SK-N-SH (cell line): ENCODE data around the gene CEACAM3. TPM values are rescaled to one million over a fixed set of nuclear protein-coding genes. Genes with fewer than 3 reads are reported as not detected.

Experiments
- CTCF ChIA-PET: fragments of 300-600, 350-600 bp; formaldehyde crosslinking; extraction: SDS; loops from one replicate; lab custom pipeline; 2021; lab: Yijun Ruan, JAX
- POLR2A ChIA-PET: fragments of 350-600 bp; sonication (Branson Sonifier 250); formaldehyde crosslinking; extraction: SDS; loops from one replicate; lab custom pipeline; 2020; ENCODE audit warnings: antibody characterized with exemption, inconsistent platforms; lab: Yijun Ruan, JAX
- DNase-seq: peaks from one replicate; pipeline ENCODE4 v3.0.0; 2012
- H2AFZ ChIP-seq: fragments of 200-600 bp; sonication (generic); 2 replicates; pipeline ENCODE4 v1.8.1; 2016; ENCODE audit warnings: antibody characterized with exemption, mild to moderate bottlenecking, low read depth
- H3F3A ChIP-seq: fragments of 200-600 bp; sonication (generic); replicated peaks from 2 replicates; pipeline ENCODE3; 2016; ENCODE audit warnings: antibody characterized with exemption, mild to moderate bottlenecking; ENCODE audit not compliant: insufficient read depth
- H3K27ac ChIP-seq, 2 experiments: fragments of 200-500 bp in 1 of 2; fragments of 200-600 bp in 1 of 2; sonication (Bioruptor generic) in 1 of 2; sonication (generic), shearing (Covaris generic) in 1 of 2; 2 replicates each; pipeline versions ENCODE4 v1.5.1 to v1.6.1; 2014 to 2016; ENCODE audit warnings: low read depth in 2 of 2, inconsistent platforms in 1 of 2, low read length in 1 of 2, mild to moderate bottlenecking in 1 of 2, mixed read lengths in 1 of 2
- H3K27me3 ChIP-seq: fragments of 200-600 bp; sonication (generic), shearing (Covaris generic); 2 replicates; pipeline ENCODE4 v1.6.1; 2016; ENCODE audit warnings: mixed run types; ENCODE audit not compliant: insufficient read depth
- H3K36me3 ChIP-seq, 2 experiments: fragments of 200-500 bp in 1 of 2; fragments of 200-600 bp in 1 of 2; sonication (Bioruptor generic) in 1 of 2; sonication (generic) in 1 of 2; replicated peaks in 1 of 2; 2 replicates each; pipeline versions ENCODE3 to v1.5.1; 2014 to 2016; ENCODE audit warnings: low read length in 1 of 2, mild to moderate bottlenecking in 1 of 2; ENCODE audit not compliant: insufficient read depth in 2 of 2, control insufficient read depth in 1 of 2
- H3K4me1 ChIP-seq, 2 experiments: fragments of 200-500 bp in 1 of 2; fragments of 200-600 bp in 1 of 2; sonication (Bioruptor generic) in 1 of 2; sonication (generic), shearing (Covaris generic) in 1 of 2; 2 replicates each; pipeline versions ENCODE4 v1.5.1 to v1.6.1; 2014 to 2016; ENCODE audit warnings: low read depth in 1 of 2, low read length in 1 of 2, mixed run types in 1 of 2; ENCODE audit not compliant: insufficient read depth in 2 of 2, control insufficient read depth in 1 of 2
- H3K4me2 ChIP-seq: fragments of 200-600 bp; sonication (generic), shearing (Covaris generic); 2 replicates; pipeline ENCODE4 v1.6.1; 2017; ENCODE audit warnings: mixed run types
- H3K4me3 ChIP-seq, 2 experiments: fragments of 200-500 bp in 1 of 2; fragments of 200-600 bp in 1 of 2; sonication (Bioruptor generic) in 1 of 2; sonication (generic), shearing (Covaris generic) in 1 of 2; 2 replicates each; pipeline versions ENCODE4 v1.5.1 to v1.8.1; 2014 to 2016; ENCODE audit warnings: low read depth in 2 of 2, inconsistent platforms in 1 of 2, low read length in 1 of 2, mild to moderate bottlenecking in 1 of 2, mixed read lengths in 1 of 2, moderate library complexity in 1 of 2
- H3K79me2 ChIP-seq: fragments of 200-600 bp; sonication (generic); 2 replicates; pipeline ENCODE4 v1.8.1; 2017; ENCODE audit warnings: mild to moderate bottlenecking; ENCODE audit not compliant: insufficient read depth
- H3K9ac ChIP-seq: fragments of 200-600 bp; sonication (generic); 2 replicates; pipeline ENCODE4 v1.6.1; 2017; ENCODE audit warnings: mixed run types
- H3K9me2 ChIP-seq: fragments of 200-600 bp; sonication (generic); 2 replicates; pipeline ENCODE4 v1.6.1; 2017; ENCODE audit warnings: mixed run types
- H3K9me3 ChIP-seq: fragments of 200-600 bp; sonication (generic); 2 replicates; pipeline ENCODE4 v1.6.1; 2017; ENCODE audit warnings: mixed run types, mild to moderate bottlenecking, moderate library complexity
- H4K20me1 ChIP-seq: fragments of 200-600 bp; sonication (generic); 2 replicates; pipeline ENCODE4 v1.6.1; 2017; ENCODE audit warnings: mild to moderate bottlenecking, mixed run types; ENCODE audit not compliant: insufficient read depth
- CHD2 ChIP-seq: fragments of 150-350 bp; IDR thresholded peaks from 2 replicates; pipeline ENCODE4 v1.6.1; 2018; ENCODE audit warnings: low read length; ENCODE audit not compliant: partially characterized antibody
- ELF1 ChIP-seq: IDR thresholded peaks from 2 replicates; pipeline ENCODE4 v1.4.0; 2012
- EZH2phosphoT487 ChIP-seq: fragments of 200-600 bp; sonication (generic); IDR thresholded peaks from 2 replicates; pipeline ENCODE4 v1.6.1; 2017; ENCODE audit warnings: low read depth, mixed run types, mild to moderate bottlenecking, antibody characterized with exemption, moderate library complexity, borderline replicate concordance
- FOXJ3 ChIP-seq: sonication (generic); formaldehyde crosslinking; IDR thresholded peaks from 2 replicates; pipeline ENCODE4 v1.5.1; 2020; ENCODE audit warnings: mild to moderate bottlenecking, missing genetic modification reagents
- GATA2 ChIP-seq: sonication (generic); formaldehyde crosslinking; IDR thresholded peaks from 2 replicates; pipeline ENCODE4 v1.5.0; 2020; ENCODE audit warnings: mild to moderate bottlenecking, missing genetic modification reagents
- JUND ChIP-seq: IDR thresholded peaks from 2 replicates; pipeline ENCODE4 v1.4.0; 2012
- MAX ChIP-seq: IDR thresholded peaks from 2 replicates; pipeline ENCODE4 v1.4.0; 2012; ENCODE audit warnings: low read depth
- MEF2A ChIP-seq: IDR thresholded peaks from 2 replicates; pipeline ENCODE4 v1.4.0; 2012; ENCODE audit warnings: low read depth, borderline replicate concordance
- MXI1 ChIP-seq: IDR thresholded peaks from 2 replicates; pipeline ENCODE4 v1.6.1; 2012; ENCODE audit warnings: mild to moderate bottlenecking, low read depth, low read length, improper control_type of control experiment
- NFIC ChIP-seq: IDR thresholded peaks from 2 replicates; pipeline ENCODE4 v1.4.0; 2012; ENCODE audit warnings: borderline replicate concordance
- NRF1 ChIP-seq: IDR thresholded peaks from 2 replicates; pipeline ENCODE4 v1.6.1; 2012; ENCODE audit warnings: low read depth, mild to moderate bottlenecking, low read length
- RCOR1 ChIP-seq: fragments of 150-350 bp; IDR thresholded peaks from 2 replicates; pipeline ENCODE4 v1.6.1; 2017; ENCODE audit warnings: antibody characterized with exemption, low read length
- REST ChIP-seq: IDR thresholded peaks from 2 replicates; pipeline ENCODE4 v1.6.1; 2012; ENCODE audit warnings: mild to moderate bottlenecking, low read depth, low read length, moderate library complexity
- RFX5 ChIP-seq: IDR thresholded peaks from 2 replicates; pipeline ENCODE4 v1.6.1; 2012; ENCODE audit warnings: mild to moderate bottlenecking, improper control_type of control experiment, low read length
- RXRA ChIP-seq: IDR thresholded peaks from 2 replicates; pipeline ENCODE4 v1.4.0; 2012; ENCODE audit warnings: low read depth, mild to moderate bottlenecking, borderline replicate concordance
- SIN3A ChIP-seq: IDR thresholded peaks from 2 replicates; pipeline ENCODE4 v1.6.1; 2012; ENCODE audit warnings: low read depth, mild to moderate bottlenecking, low read length, moderate library complexity, borderline replicate concordance
- TAF1 ChIP-seq: IDR thresholded peaks from 2 replicates; pipeline ENCODE4 v1.6.1; 2012; ENCODE audit warnings: low read depth, mild to moderate bottlenecking, low read length, moderate library complexity, borderline replicate concordance
- TEAD4 ChIP-seq: IDR thresholded peaks from 2 replicates; pipeline ENCODE4 v1.4.0; 2012; ENCODE audit warnings: mild to moderate bottlenecking, borderline replicate concordance; ENCODE audit not compliant: insufficient read depth
- USF1 ChIP-seq: IDR thresholded peaks from 2 replicates; pipeline ENCODE4 v1.4.0; 2012; ENCODE audit warnings: low read depth, borderline replicate concordance
- USF2 ChIP-seq: fragments of 150-350 bp; IDR thresholded peaks from 2 replicates; pipeline ENCODE4 v1.6.1; 2017; ENCODE audit warnings: antibody characterized with exemption, low read length, low read depth, borderline replicate concordance
- WGBS: methylation state at CpG from one replicate; pipeline ENCODE4 v1.1.6; 2017; ENCODE audit warnings: low lambda C conversion rate; 5-methylcytosine and 5-hydroxymethylcytosine counted together
- polyA plus RNA-seq, 3 experiments: library from polyadenylated mRNA; depleted of rRNA; stranded (reverse); fragments of >200 nt; gene quantifications; 2 replicates each; pipeline ENCODE4 v1.2.3, GENCODE V29; 2012

CEACAM3 gene
- polyA plus RNA-seq, 1 of the 3 experiments (the other 2 are of a cell fraction) = not detected

GRCh38 chr19:41811981-41812380, 15.6 kb downstream of the CEACAM3 start:
- H3K27me3 ChIP-seq = peaks cover 5% of the 10 kb centered on the region; the same call in 1 of the 2 replicates
- no peak overlapping the region for H3K4me2 ChIP-seq
- POLR2A ChIA-PET = no interaction called here
- no peaks in the 10 kb centered on the region for H3K9me3 ChIP-seq
- H3K36me3 ChIP-seq = no peaks in the 10 kb centered on the region
- H3K9me2 ChIP-seq = no peaks in the 10 kb centered on the region
- CTCF ChIA-PET = interaction anchor here (0.6 to 3.3 kb wide), 3 partner anchors 17 to 23 kb away, joined by 3 to 16 read pairs (median 6); partner anchors contain the start of gene CEACAM3
- no peaks in the 10 kb centered on the region for H3F3A ChIP-seq
- no peak overlapping the region for H3K9ac ChIP-seq
- H3K79me2 ChIP-seq = no peaks in the 10 kb centered on the region
- H3K27ac ChIP-seq = no peak overlapping the region
- no peak overlapping the region for H3K4me3 ChIP-seq
- TF ChIP-seq MXI1 (no peak), GATA2 (CRISPR knock-in tag) (no peak), MAX (no peak), USF1 (no peak), MEF2A (no peak), REST (no peak), RCOR1 (no peak), NFIC (no peak), JUND (no peak), ELF1 (no peak), EZH2phosphoT487 (no peak), FOXJ3 (no peak)
- no peak overlapping the region for H2AFZ ChIP-seq
- H4K20me1 ChIP-seq = no peaks in the 10 kb centered on the region
- no peaks in the 10 kb centered on the region for H3K4me1 ChIP-seq
- WGBS = 12% methylated on average over 3 of the region's 3 CpGs
- DNase-seq = no peak

GRCh38 chr19:41813911-41814310, 17.5 kb downstream of the CEACAM3 start:
- Histone ChIP-seq H3K4me2 (no peak overlapping the region), H3K36me3 (no peaks in the 10 kb centered on the region), H3K79me2 (no peaks in the 10 kb centered on the region), H3K4me1 (no peaks in the 10 kb centered on the region), H3K27me3 (peaks cover 3% of the 10 kb centered on the region; the same call in 1 of the 2 replicates), H3K9me3 (no peaks in the 10 kb centered on the region), H4K20me1 (no peaks in the 10 kb centered on the region), H2AFZ (no peak overlapping the region), H3K4me3 (no peak overlapping the region), H3K27ac (no peak overlapping the region), H3K9ac (no peak overlapping the region), H3F3A (no peaks in the 10 kb centered on the region), H3K9me2 (no peaks in the 10 kb centered on the region)
- DNase-seq = no peak
- ChIA-PET CTCF (interaction anchor here (0.6 kb wide), 1 partner anchor 40 kb away, joined by 3 read pairs; no protein-coding TSS in a partner anchor), POLR2A (no interaction called here)
- 0% methylated on average over 4 of the region's 4 CpGs for WGBS
- TF ChIP-seq TEAD4 = no peak
- no peak for TF ChIP-seq NFIC
- TF ChIP-seq NRF1 = no peak
- TF ChIP-seq SIN3A = no peak
- TF ChIP-seq RXRA = no peak
- no peak for TF ChIP-seq RFX5
- no peak for TF ChIP-seq ELF1
- TF ChIP-seq CHD2 = no peak
- no peak for TF ChIP-seq USF2
- TF ChIP-seq EZH2phosphoT487 = no peak
- TF ChIP-seq TAF1 = no peak
- TF ChIP-seq GATA2 (CRISPR knock-in tag) = no peak
